Type B pancreatic cell (in vitro differentiated cells): ENCODE results near the gene HDAC1. TPM values are rescaled to one million over a fixed set of nuclear protein-coding genes. Genes with fewer than 3 reads are reported as not detected.

ENCODE experiments used
- DNase-seq: peaks from one replicate; pipeline ENCODE4 v3.0.0; 2021; ENCODE audit warnings: mixed read lengths; ENCODE audit not compliant: unreplicated experiment; ENCODE audit errors: extremely low spot score
- H3K27ac Mint-ChIP-seq: 2 replicates; pipeline ENCODE4 v1.8.0; 2021; ENCODE audit warnings: mild to moderate bottlenecking, mixed read lengths
- H3K27me3 Mint-ChIP-seq: 2 replicates; pipeline ENCODE4 v1.8.0; 2021; ENCODE audit warnings: mixed read lengths
- H3K36me3 Mint-ChIP-seq: 2 replicates; pipeline ENCODE4 v1.8.0; 2021; ENCODE audit warnings: mixed read lengths
- H3K4me1 Mint-ChIP-seq: one replicate; pipeline ENCODE4 v1.8.0; 2021; ENCODE audit warnings: mixed read lengths; ENCODE audit not compliant: unreplicated experiment
- H3K4me3 Mint-ChIP-seq: 2 replicates; pipeline ENCODE4 v1.8.0; 2021; ENCODE audit warnings: mild to moderate bottlenecking, mixed read lengths
- H3K9me3 Mint-ChIP-seq: 2 replicates; pipeline ENCODE4 v1.8.0; 2021; ENCODE audit warnings: mixed read lengths
- CTCF ChIP-seq: fragments of 200-600 bp; sonication (generic); conservative IDR thresholded peaks from 2 replicates; pipeline ENCODE4 v1.5.0; 2021; ENCODE audit warnings: antibody characterized with exemption, mild to moderate bottlenecking
- total RNA-seq: library from RNA; stranded (reverse); gene quantifications from 2 replicates; pipeline ENCODE4 v1.2.1, GENCODE V29; 2021; ENCODE audit warnings: low replicate concordance

HDAC1 gene
- total RNA-seq, 1 donor from 2014 or later, result 108 TPM

GRCh38 chr1:32311709-32312393 is 20.0 kb downstream of the HDAC1 start:
- Mint-ChIP-seq H3K4me3 (no peak overlapping the region), H3K36me3 (peaks cover 11% of the 10 kb centered on the region), H3K4me1 (peaks cover 30% of the 10 kb centered on the region), H3K27ac (peak overlapping the region; percentile 57), H3K27me3 (no peaks in the 10 kb centered on the region), H3K9me3 (no peaks in the 10 kb centered on the region)
- no peak for DNase-seq
- no peak for TF ChIP-seq CTCF

GRCh38 chr1:32316903-32317277 is 25.0 kb downstream of the HDAC1 start:
- Mint-ChIP-seq H3K27me3 (no peaks in the 10 kb centered on the region), H3K4me3 (no peak overlapping the region), H3K4me1 (peaks cover 3% of the 10 kb centered on the region), H3K36me3 (peaks cover 7% of the 10 kb centered on the region), H3K27ac (no peak overlapping the region), H3K9me3 (no peaks in the 10 kb centered on the region)
- no peak for TF ChIP-seq CTCF
- DNase-seq, result no peak

GRCh38 chr1:32318127-32318869 is 26.4 kb downstream of the HDAC1 start:
- DNase-seq, result no peak
- Mint-ChIP-seq H3K36me3 (peaks cover 7% of the 10 kb centered on the region), H3K27ac (no peak overlapping the region), H3K4me3 (no peak overlapping the region), H3K4me1 (peaks cover 3% of the 10 kb centered on the region), H3K27me3 (no peaks in the 10 kb centered on the region), H3K9me3 (no peaks in the 10 kb centered on the region)
- no peak for TF ChIP-seq CTCF

GRCh38 chr1:32321712-32322291 is 29.9 kb downstream of the HDAC1 start:
- peak overlapping the region; percentile 64 for H3K27ac Mint-ChIP-seq

GRCh38 chr1:32327204-32327603 is 35.3 kb downstream of the HDAC1 start:
- H3K9me3 Mint-ChIP-seq, result no peaks in the 10 kb centered on the region
- H3K4me1 Mint-ChIP-seq, result peaks cover 12% of the 10 kb centered on the region
- peaks cover 45% of the 10 kb centered on the region for H3K36me3 Mint-ChIP-seq
- TF ChIP-seq CTCF, result no peak
- DNase-seq, result no peak
- H3K4me3 Mint-ChIP-seq, result no peak overlapping the region
- H3K27me3 Mint-ChIP-seq, result no peaks in the 10 kb centered on the region
- H3K27ac Mint-ChIP-seq, result no peak overlapping the region

More at GRCh38 chr1:32321712-32322291, 29.9 kb downstream of the HDAC1 start:
- Mint-ChIP-seq H3K4me3 (no peak overlapping the region), H3K9me3 (no peaks in the 10 kb centered on the region), H3K4me1 (no peaks in the 10 kb centered on the region), H3K36me3 (peaks cover 12% of the 10 kb centered on the region), H3K27me3 (no peaks in the 10 kb centered on the region)
- TF ChIP-seq CTCF, result no peak
- no peak for DNase-seq
